ENCODE measurements around the gene FADS2.

DNA sequence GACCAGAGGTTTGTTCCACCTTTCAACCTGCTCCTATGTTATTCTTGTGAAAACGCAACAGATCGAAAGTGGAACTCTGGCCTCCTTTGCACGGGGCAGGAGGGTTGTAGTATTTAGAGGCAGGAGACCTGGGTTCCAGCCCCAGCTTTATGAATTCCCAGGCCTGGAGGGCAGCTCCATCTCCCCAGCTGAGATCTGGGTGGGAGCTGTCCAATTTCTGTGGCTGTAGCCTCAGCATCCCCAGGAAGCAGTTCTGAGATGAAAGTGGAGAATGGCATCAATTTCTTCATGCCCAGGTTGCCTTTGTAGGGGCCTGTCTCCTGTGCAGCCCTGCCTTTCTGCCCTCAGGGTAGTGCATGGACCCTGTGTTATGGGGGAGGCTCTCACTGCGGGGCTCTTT lies 4.1 kb downstream of the FADS2 start:
- no peak for TF ChIP-seq CTCF (IDR thresholded peaks at IDR 0.05; ENCODE audit: low read depth, low read length)
- TF ChIP-seq EZH2phosphoT487 (IDR thresholded peaks at IDR 0.05; ENCODE audit: low read depth) = no peak

Measured in OCI-LY3 (cell line).